GM23338 (cell line): ENCODE results near the gene RBM34. TPM values are rescaled to one million over a fixed set of nuclear protein-coding genes. Genes with fewer than 3 reads are reported as not detected.
"Not testable (repeated sequence)": the region's sequence is repeated elsewhere in the genome, so short reads cannot be mapped to it uniquely, and the experiment has no call there.

Experiments used
- ATAC-seq: fragments of 200-7000 bp; cut with Tn5 transposase; 3 replicates; pipeline ENCODE4 v1.9.1; 2020
- DNase-seq: peaks from one replicate; pipeline ENCODE4 v3.0.0-alpha.2; 2015; ENCODE audit warnings: low spot score
- H2AFZ ChIP-seq: fragments of 200-600 bp; sonication (generic); 2 replicates; pipeline ENCODE4 v1.8.0; 2016; ENCODE audit warnings: antibody characterized with exemption, mild to moderate bottlenecking, moderate library complexity
- H3F3A ChIP-seq: fragments of 200-600 bp; sonication (generic); replicated peaks from 2 replicates; pipeline ENCODE4 v1.8.0; 2017; ENCODE audit warnings: antibody characterized with exemption, mixed run types, low read depth
- H3K27ac ChIP-seq: fragments of 200-600 bp; sonication (generic); 2 replicates; pipeline ENCODE4 v1.6.1; 2016; ENCODE audit warnings: low read depth
- H3K27me3 ChIP-seq: fragments of 200-600 bp; sonication (generic); 2 replicates; pipeline ENCODE4 v1.8.0; 2016; ENCODE audit warnings: mild to moderate bottlenecking, mixed run types, moderate library complexity; ENCODE audit not compliant: insufficient read depth
- H3K36me3 ChIP-seq: fragments of 200-600 bp; sonication (generic); 2 replicates; pipeline ENCODE4 v1.8.0; 2016; ENCODE audit warnings: mild to moderate bottlenecking; ENCODE audit not compliant: insufficient read depth
- H3K4me1 ChIP-seq: fragments of 200-600 bp; sonication (generic); 2 replicates; pipeline ENCODE4 v1.8.0; 2016; ENCODE audit warnings: mild to moderate bottlenecking, moderate library complexity; ENCODE audit not compliant: insufficient read depth
- H3K4me2 ChIP-seq: fragments of 200-600 bp; sonication (generic); 2 replicates; pipeline ENCODE4 v1.7.1; 2017; ENCODE audit warnings: mixed run types
- H3K4me3 ChIP-seq: fragments of 200-600 bp; sonication (generic); 2 replicates; pipeline ENCODE4 v1.6.1; 2016; ENCODE audit warnings: mixed run types
- H3K79me2 ChIP-seq: fragments of 200-600 bp; sonication (generic); replicated peaks from 2 replicates; pipeline ENCODE4 v1.8.0; 2017; ENCODE audit warnings: mild to moderate bottlenecking; ENCODE audit not compliant: insufficient read depth
- H3K9me2 ChIP-seq: fragments of 200-600 bp; sonication (generic); 2 replicates; pipeline ENCODE4 v1.8.0; 2017; ENCODE audit not compliant: insufficient read depth
- H4K20me1 ChIP-seq: fragments of 200-600 bp; sonication (generic); replicated peaks from 2 replicates; pipeline ENCODE4 v1.8.0; 2017; ENCODE audit warnings: mild to moderate bottlenecking; ENCODE audit not compliant: insufficient read depth
- H3K27ac Mint-ChIP-seq: 2 replicates; pipeline ENCODE4 v1.8.0; 2020; ENCODE audit warnings: inconsistent platforms, mild to moderate bottlenecking, moderate library complexity, mixed read lengths
- H3K27me3 Mint-ChIP-seq: 3 replicates; pipeline ENCODE4 v1.8.0; 2022; ENCODE audit warnings: low read depth, mild to moderate bottlenecking, moderate library complexity, mixed read lengths, inconsistent platforms; ENCODE audit not compliant: insufficient read depth, poor library complexity
- H3K36me3 Mint-ChIP-seq: 3 replicates; pipeline ENCODE4 v1.8.0; 2021; ENCODE audit warnings: low read depth, mild to moderate bottlenecking, inconsistent platforms, moderate library complexity, mixed read lengths
- H3K4me1 Mint-ChIP-seq: 3 replicates; pipeline ENCODE4 v1.8.0; 2020; ENCODE audit warnings: mild to moderate bottlenecking, inconsistent platforms, mixed read lengths
- H3K4me3 Mint-ChIP-seq: 3 replicates; pipeline ENCODE4 v1.8.0; 2021; ENCODE audit warnings: moderate library complexity, mild to moderate bottlenecking, inconsistent platforms, mixed read lengths
- H3K9me3 Mint-ChIP-seq: 3 replicates; pipeline ENCODE4 v1.8.0; 2020; ENCODE audit warnings: moderate library complexity, mild to moderate bottlenecking, inconsistent platforms, mixed read lengths
- CREB1 ChIP-seq: fragments of 250-450 bp; sonication (Bioruptor Pico); IDR thresholded peaks from 2 replicates; pipeline ENCODE4 v1.5.0; 2020; ENCODE audit warnings: low read depth, mild to moderate bottlenecking, moderate library complexity
- EZH2 ChIP-seq: fragments of 200-600 bp; sonication (generic); IDR thresholded peaks from one replicate; pipeline ENCODE4 v1.8.0; 2017; ENCODE audit warnings: antibody characterized with exemption, mild to moderate bottlenecking, low read depth; ENCODE audit not compliant: unreplicated experiment
- EZH2phosphoT487 ChIP-seq: fragments of 200-600 bp; sonication (generic); IDR thresholded peaks from one replicate; pipeline ENCODE4 v1.8.1; 2018; ENCODE audit warnings: antibody characterized with exemption; ENCODE audit not compliant: unreplicated experiment
- JUNB ChIP-seq: IDR thresholded peaks from one replicate; pipeline ENCODE4 v1.6.1; 2016; ENCODE audit warnings: antibody characterized with exemption; ENCODE audit not compliant: unreplicated experiment
- POLR2AphosphoS5 ChIP-seq: IDR thresholded peaks from 2 replicates; pipeline ENCODE4 v1.6.1; 2016; ENCODE audit warnings: antibody characterized with exemption, low read depth
- ZNF114 ChIP-seq: fragments of 250-450 bp; sonication (Bioruptor Pico); IDR thresholded peaks from 2 replicates; pipeline ENCODE4 v1.5.0; 2020; ENCODE audit warnings: mild to moderate bottlenecking, moderate library complexity
- ZNF331 ChIP-seq: fragments of 250-450 bp; sonication (Bioruptor Pico); IDR thresholded peaks from 2 replicates; pipeline ENCODE4 v1.5.0; 2020; ENCODE audit warnings: low read depth, mild to moderate bottlenecking, moderate library complexity
- polyA plus RNA-seq: library from polyadenylated mRNA; unstranded; fragments of >200 nt; fragmentation: Nextera tagmentation; extraction: Ambion mirVana; gene quantifications from 2 replicates; pipeline ENCODE4 v1.2.1, GENCODE V29; 2016
- total RNA-seq: library from RNA; depleted of rRNA; stranded (reverse); fragments of >200 nt; shearing (Covaris generic); gene quantifications from 2 replicates; pipeline ENCODE4 v1.2.3, GENCODE V29; 2014
- TF ChIP-seq, protein P1 (sequence below): IDR thresholded peaks from 2 replicates; pipeline ENCODE4 v1.6.1; 2016; ENCODE audit warnings: antibody characterized with exemption
- TF ChIP-seq, protein P2 (sequence below), 2 experiments: fragments of 200-600 bp in 1 of 2; sonication (generic) in 1 of 2; conservative IDR thresholded peaks; 2 replicates each; pipeline versions ENCODE4 v1.5.1 to v1.6.1; 2016 to 2017; ENCODE audit warnings: antibody characterized with exemption in 2 of 2, low read depth in 2 of 2, mild to moderate bottlenecking in 2 of 2, moderate library complexity in 1 of 2

The RBM34 gene
- total and polyA plus RNA-seq, 2 experiments from 2014 or later: 51.8 to 177 TPM

DNA sequence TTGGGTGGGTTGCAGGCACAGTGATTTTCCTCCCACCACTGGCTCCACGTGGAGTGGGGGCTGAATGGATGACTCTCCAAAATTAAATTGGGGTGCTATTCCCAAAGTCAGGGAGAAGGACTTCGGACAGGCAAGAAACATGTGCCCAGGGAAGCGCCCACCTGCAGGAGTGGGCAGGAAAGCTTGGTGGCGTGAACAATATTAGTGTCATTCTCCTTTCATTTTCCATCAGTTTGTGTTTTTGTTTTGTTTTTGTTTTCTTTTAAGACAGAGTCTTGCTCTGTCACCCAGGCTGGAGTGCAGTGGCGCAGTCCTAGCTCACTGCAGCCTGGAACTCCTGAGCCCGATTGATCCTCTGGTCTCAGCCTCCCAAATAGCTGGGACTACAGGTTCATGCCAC lies 62.5 kb downstream of the RBM34 start:
- Mint-ChIP-seq H3K9me3 (no peaks in the 10 kb centered on the region), H3K36me3 (no peaks in the 10 kb centered on the region), H3K27me3 (peaks cover 6% of the 10 kb centered on the region), H3K4me3 (no peak overlapping the region), H3K27ac (no peak overlapping the region), H3K4me1 (peaks cover 4% of the 10 kb centered on the region)
- TF ChIP-seq CREB1 (CRISPR knock-in tag): no peak
- H3K79me2 ChIP-seq: no peaks in the 10 kb centered on the region
- no peaks in the 10 kb centered on the region for H3K36me3 ChIP-seq
- DNase-seq: no peak
- H4K20me1 ChIP-seq: no peaks in the 10 kb centered on the region
- peaks cover 1% of the 10 kb centered on the region; the same call in 1 of the 2 replicates for H3K4me1 ChIP-seq
- ATAC-seq: no peak
- no peaks in the 10 kb centered on the region for H3K9me2 ChIP-seq
- H2AFZ ChIP-seq: no peak overlapping the region
- H3F3A ChIP-seq: no peaks in the 10 kb centered on the region
- H3K27me3 ChIP-seq: no peaks in the 10 kb centered on the region
- H3K27ac ChIP-seq: no peak overlapping the region
- H3K4me3 ChIP-seq: no peak overlapping the region
- no peak overlapping the region for H3K4me2 ChIP-seq

DNA sequence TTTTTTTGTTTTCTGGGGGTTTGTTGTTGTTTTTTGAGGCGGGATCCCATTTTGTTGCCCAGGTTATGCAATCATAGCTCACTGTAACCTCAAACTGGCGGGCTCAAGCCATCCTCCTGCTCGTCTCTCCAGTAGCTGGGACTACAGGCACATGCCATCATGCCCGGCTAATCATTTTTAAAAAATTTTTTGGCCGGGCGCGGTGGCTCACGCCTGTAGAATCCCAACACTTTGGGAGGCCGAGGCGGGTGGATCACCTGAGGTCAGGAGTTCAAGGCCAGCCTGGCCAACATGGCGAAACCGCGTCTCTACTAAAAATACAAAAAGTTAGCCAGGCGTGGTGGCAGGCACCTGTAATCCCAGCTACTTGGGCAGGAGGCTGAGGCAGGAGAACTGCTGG lies 63.5 kb downstream of the RBM34 start:
- not testable (repeated sequence) for H3K4me3 Mint-ChIP-seq, ATAC-seq, H3K27me3 ChIP-seq, H3F3A ChIP-seq, H3K27me3 Mint-ChIP-seq, DNase-seq, H3K9me3 Mint-ChIP-seq, H3K4me1 Mint-ChIP-seq, H3K27ac Mint-ChIP-seq, H2AFZ ChIP-seq, H3K36me3 Mint-ChIP-seq, H4K20me1 ChIP-seq, H3K4me1 ChIP-seq, H3K4me3 ChIP-seq, H3K9me2 ChIP-seq, H3K36me3 ChIP-seq, H3K79me2 ChIP-seq, H3K27ac ChIP-seq, H3K4me2 ChIP-seq

DNA sequence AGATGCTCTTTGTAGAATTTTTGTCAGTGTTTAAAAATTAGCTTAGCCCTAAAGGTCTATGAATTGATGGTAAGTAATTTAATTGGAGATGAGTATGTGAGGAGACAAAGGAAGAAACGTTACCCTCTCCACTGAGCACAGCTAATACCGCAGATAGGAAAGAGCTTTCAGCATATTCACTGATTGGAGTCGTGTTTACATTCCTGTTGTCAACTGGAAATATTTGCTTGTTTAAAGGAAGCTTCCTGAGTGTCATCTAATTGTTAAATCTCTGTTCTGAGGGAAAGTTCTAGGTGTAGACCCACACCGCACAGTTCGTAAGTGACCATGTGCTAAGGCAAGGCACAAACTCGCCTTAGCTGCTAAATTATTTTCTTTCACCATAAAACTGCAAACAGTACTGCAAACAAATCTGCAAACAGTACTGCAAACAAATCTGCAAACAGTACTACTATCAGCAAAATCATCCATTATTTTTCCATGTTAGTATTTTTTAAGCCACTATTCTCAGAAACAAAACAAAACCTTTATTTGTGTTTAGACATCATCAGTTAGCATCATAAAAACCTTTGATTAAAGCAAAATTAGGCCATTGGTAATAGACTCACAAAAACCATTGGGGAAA lies 65.0 kb downstream of the RBM34 start:
- Mint-ChIP-seq H3K27ac (no peak overlapping the region), H3K4me1 (peaks cover 12% of the 10 kb centered on the region), H3K9me3 (no peaks in the 10 kb centered on the region), H3K27me3 (peaks cover 7% of the 10 kb centered on the region), H3K36me3 (no peaks in the 10 kb centered on the region), H3K4me3 (no peak overlapping the region)
- Histone ChIP-seq H2AFZ (no peak overlapping the region), H4K20me1 (no peaks in the 10 kb centered on the region), H3K9me2 (no peaks in the 10 kb centered on the region), H3K4me2 (no peak overlapping the region), H3K27ac (no peak overlapping the region), H3K36me3 (no peaks in the 10 kb centered on the region), H3K79me2 (no peaks in the 10 kb centered on the region), H3K27me3 (no peaks in the 10 kb centered on the region), H3K4me1 (peaks cover 3% of the 10 kb centered on the region), H3F3A (peaks cover 3% of the 10 kb centered on the region; the same call in 1 of the 2 replicates), H3K4me3 (no peak overlapping the region)
- TF ChIP-seq, protein P1, sequence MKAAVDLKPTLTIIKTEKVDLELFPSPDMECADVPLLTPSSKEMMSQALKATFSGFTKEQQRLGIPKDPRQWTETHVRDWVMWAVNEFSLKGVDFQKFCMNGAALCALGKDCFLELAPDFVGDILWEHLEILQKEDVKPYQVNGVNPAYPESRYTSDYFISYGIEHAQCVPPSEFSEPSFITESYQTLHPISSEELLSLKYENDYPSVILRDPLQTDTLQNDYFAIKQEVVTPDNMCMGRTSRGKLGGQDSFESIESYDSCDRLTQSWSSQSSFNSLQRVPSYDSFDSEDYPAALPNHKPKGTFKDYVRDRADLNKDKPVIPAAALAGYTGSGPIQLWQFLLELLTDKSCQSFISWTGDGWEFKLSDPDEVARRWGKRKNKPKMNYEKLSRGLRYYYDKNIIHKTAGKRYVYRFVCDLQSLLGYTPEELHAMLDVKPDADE: no peak
- no peak for TF ChIP-seq EZH2
- TF ChIP-seq, protein P2, sequence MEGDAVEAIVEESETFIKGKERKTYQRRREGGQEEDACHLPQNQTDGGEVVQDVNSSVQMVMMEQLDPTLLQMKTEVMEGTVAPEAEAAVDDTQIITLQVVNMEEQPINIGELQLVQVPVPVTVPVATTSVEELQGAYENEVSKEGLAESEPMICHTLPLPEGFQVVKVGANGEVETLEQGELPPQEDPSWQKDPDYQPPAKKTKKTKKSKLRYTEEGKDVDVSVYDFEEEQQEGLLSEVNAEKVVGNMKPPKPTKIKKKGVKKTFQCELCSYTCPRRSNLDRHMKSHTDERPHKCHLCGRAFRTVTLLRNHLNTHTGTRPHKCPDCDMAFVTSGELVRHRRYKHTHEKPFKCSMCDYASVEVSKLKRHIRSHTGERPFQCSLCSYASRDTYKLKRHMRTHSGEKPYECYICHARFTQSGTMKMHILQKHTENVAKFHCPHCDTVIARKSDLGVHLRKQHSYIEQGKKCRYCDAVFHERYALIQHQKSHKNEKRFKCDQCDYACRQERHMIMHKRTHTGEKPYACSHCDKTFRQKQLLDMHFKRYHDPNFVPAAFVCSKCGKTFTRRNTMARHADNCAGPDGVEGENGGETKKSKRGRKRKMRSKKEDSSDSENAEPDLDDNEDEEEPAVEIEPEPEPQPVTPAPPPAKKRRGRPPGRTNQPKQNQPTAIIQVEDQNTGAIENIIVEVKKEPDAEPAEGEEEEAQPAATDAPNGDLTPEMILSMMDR (conservative IDR thresholded peaks at IDR 0.05; ENCODE audit: low read depth in 2 of 2): no peak
- TF ChIP-seq POLR2AphosphoS5: no peak
- no peak for TF ChIP-seq ZNF331
- TF ChIP-seq CREB1 (CRISPR knock-in tag): no peak
- no peak for TF ChIP-seq EZH2phosphoT487
- no peak for TF ChIP-seq ZNF114
- TF ChIP-seq JUNB: no peak
- DNase-seq: no peak
- ATAC-seq: no peak
